Right atrium auricular region (tissue), 2 donors: ENCODE data around the gene SCO1. TPM values are rescaled to one million over a fixed set of nuclear protein-coding genes. Genes with fewer than 3 reads are reported as not detected.
A peak's percentile ranks its signal among the peaks of the same experiment; 100 is the strongest.

Experiments used
- DNase-seq: peaks from one replicate; pipeline ENCODE4 v3.0.0-alpha.2; 2019; ENCODE audit warnings: low spot score
- H3K27ac ChIP-seq, 2 donors: fragments of 200-600 bp; sonication (generic); 1 replicate in 1 of 2; 2 replicates in 1 of 2; pipeline ENCODE4 v1.5.1; 2016 to 2019
- H3K27me3 ChIP-seq, 2 donors: fragments of 200-600 bp; sonication (generic); one replicate each; pipeline versions ENCODE4 v1.5.1 to v1.6.0; 2017 to 2019
- H3K36me3 ChIP-seq: fragments of 200-600 bp; sonication (generic); one replicate; pipeline ENCODE4 v1.5.1; 2016
- H3K4me1 ChIP-seq, 2 donors: fragments of 200-600 bp; sonication (generic); one replicate each; pipeline versions ENCODE4 v1.5.1 to v1.6.0; 2017 to 2019
- H3K4me3 ChIP-seq, 2 donors: fragments of 200-600 bp; sonication (generic); 1 replicate in 1 of 2; 2 replicates in 1 of 2; pipeline ENCODE4 v1.5.1; 2017 to 2019; ENCODE audit warnings: mild to moderate bottlenecking in 1 of 2, moderate library complexity in 1 of 2
- H3K9me3 ChIP-seq, 2 donors: fragments of 200-600 bp; sonication (generic); one replicate each; pipeline ENCODE4 v1.5.1; 2019
- CTCF ChIP-seq, 2 donors: fragments of 200-600 bp; sonication (generic); IDR thresholded peaks; one replicate each; pipeline ENCODE4 v1.5.1; 2019; ENCODE audit warnings: antibody characterized with exemption in 2 of 2
- total RNA-seq, 2 donors: library from RNA; depleted of rRNA; stranded (reverse); fragments of >200 nt; gene quantifications; one replicate each; pipeline ENCODE4 v1.1.0, GENCODE V29; 2016

Gene SCO1
- total RNA-seq, 2 donors from 2014 or later = 14.6 to 21.6 TPM

DNA sequence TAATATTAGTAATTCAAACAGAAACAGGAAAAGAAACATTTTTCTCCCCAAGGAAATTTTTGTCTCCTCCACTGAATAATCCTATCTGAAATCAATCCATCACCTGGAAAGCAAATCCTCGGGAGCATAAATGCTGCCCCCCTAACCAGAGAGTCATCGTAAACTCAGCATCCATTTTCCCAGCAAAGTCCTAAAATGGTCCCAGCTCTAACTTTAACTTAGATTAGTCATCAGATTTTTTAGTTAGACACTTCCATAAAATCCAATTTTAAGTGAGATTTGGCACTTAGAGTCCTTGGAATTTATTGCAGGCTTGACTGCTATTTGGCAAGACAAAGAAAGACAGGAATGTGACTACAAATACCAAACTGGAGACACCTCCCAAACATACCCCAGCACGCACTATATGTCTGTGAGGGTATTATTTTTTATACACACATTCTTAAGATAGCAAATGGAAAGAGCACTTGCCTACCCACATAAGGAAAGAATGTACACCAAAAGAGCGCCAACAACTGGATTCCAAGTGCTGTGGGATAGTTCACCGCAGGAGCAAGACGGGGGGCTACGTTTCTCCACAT lies 15.4 kb downstream of the SCO1 start:
- TF ChIP-seq CTCF (IDR thresholded peaks at IDR 0.05) = no peak
- Histone ChIP-seq H3K4me1 (no peaks in the 10 kb centered on the region), H3K36me3 (peaks cover 74% of the 10 kb centered on the region), H3K4me3 (no peak overlapping the region), H3K27ac (peak overlapping the region in 1 of 2 donors; percentile 3), H3K9me3 (no peaks in the 10 kb centered on the region), H3K27me3 (no peaks in the 10 kb centered on the region)
- no peak for DNase-seq

DNA sequence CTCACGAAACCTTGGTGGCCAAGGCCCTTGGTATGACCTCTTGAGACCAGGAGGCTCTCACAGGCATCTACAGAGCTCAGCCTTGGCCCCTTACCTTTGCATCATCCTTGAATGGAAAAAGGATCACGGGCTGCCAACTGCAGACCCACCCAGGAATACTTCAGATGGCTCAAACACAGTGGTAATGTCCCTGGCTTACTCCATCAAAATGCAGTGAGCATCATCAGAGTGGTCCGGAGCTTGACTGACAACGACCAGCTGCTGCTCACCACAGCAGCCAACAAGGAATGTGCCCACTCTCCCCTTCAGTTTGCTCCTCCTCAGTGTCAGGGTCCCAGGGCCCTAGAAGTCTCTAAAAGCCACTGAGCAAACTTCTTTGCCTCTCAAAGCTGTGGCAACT lies 22.6 kb downstream of the SCO1 start:
- H3K27ac ChIP-seq = no peak overlapping the region
- no peak overlapping the region for H3K4me3 ChIP-seq
- no peaks in the 10 kb centered on the region for H3K27me3 ChIP-seq
- no peaks in the 10 kb centered on the region for H3K4me1 ChIP-seq
- H3K9me3 ChIP-seq = no peaks in the 10 kb centered on the region
- H3K36me3 ChIP-seq = peaks cover 30% of the 10 kb centered on the region
- no peak for DNase-seq
- no peak for TF ChIP-seq CTCF (IDR thresholded peaks at IDR 0.05)

GRCh38 chr17:10673312-10673711 lies 24.0 kb downstream of the SCO1 start:
- Histone ChIP-seq H3K27ac (no peak overlapping the region), H3K4me1 (no peaks in the 10 kb centered on the region), H3K9me3 (no peaks in the 10 kb centered on the region), H3K4me3 (no peak overlapping the region), H3K36me3 (peaks cover 16% of the 10 kb centered on the region), H3K27me3 (no peaks in the 10 kb centered on the region)
- no peak for TF ChIP-seq CTCF (IDR thresholded peaks at IDR 0.05)
- DNase-seq = no peak

GRCh38 chr17:10668775-10669174 lies 28.6 kb downstream of the SCO1 start:
- peaks cover 5% of the 10 kb centered on the region for H3K36me3 ChIP-seq
- no peak for DNase-seq
- no peaks in the 10 kb centered on the region for H3K9me3 ChIP-seq
- no peaks in the 10 kb centered on the region for H3K4me1 ChIP-seq
- H3K27ac ChIP-seq = no peak overlapping the region
- TF ChIP-seq CTCF (IDR thresholded peaks at IDR 0.05) = no peak
- H3K4me3 ChIP-seq = no peak overlapping the region
- H3K27me3 ChIP-seq = no peaks in the 10 kb centered on the region

DNA sequence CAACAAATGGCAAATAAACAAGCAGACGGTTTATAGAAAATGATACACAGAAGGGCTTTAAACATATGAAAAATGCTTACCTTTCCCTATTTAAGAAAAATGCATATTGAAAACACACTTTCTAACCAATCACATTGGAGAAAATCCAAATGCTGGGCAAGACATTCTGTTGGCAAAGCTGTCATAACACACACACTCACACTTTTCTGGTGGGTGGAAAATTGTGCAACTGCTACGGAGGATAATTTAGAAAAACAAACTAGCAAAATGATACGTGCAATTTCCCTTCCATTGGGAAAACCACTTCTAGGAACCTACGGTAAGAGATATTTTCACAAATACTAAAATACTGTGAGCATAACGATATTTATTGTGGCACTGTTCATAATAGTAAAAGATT lies 30.4 kb downstream of the SCO1 start:
- Histone ChIP-seq H3K27me3 (no peaks in the 10 kb centered on the region), H3K4me3 (no peak overlapping the region), H3K9me3 (no peaks in the 10 kb centered on the region), H3K36me3 (no peaks in the 10 kb centered on the region), H3K4me1 (no peaks in the 10 kb centered on the region), H3K27ac (no peak overlapping the region)
- DNase-seq = no peak
- TF ChIP-seq CTCF (IDR thresholded peaks at IDR 0.05) = no peak

DNA sequence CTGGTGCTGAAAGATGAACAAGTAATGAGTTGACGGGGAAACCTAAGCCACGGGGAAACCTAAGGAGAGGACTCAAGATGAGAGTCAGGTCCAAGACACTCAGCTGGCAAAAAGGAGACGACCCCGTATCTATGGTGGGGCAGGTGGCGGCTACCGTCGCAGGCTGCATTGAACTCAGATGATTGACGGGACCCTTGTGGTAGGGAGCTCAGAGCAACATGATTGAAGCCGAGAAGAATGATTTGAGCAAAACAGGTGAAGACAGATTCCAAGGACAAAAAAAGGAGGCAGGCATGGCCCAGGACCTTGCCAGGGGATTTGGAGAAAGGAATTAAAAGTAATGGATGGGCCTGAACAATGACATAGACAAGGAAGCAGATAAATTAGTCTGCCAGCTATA lies 32.8 kb downstream of the SCO1 start:
- Histone ChIP-seq H3K27ac (no peak overlapping the region), H3K4me1 (no peaks in the 10 kb centered on the region), H3K9me3 (no peaks in the 10 kb centered on the region), H3K36me3 (no peaks in the 10 kb centered on the region), H3K4me3 (no peak overlapping the region), H3K27me3 (no peaks in the 10 kb centered on the region)
- no peak for TF ChIP-seq CTCF (IDR thresholded peaks at IDR 0.05)
- DNase-seq = no peak
